ENCODE measurements around the gene NFATC2.

NFATC2 gene

GRCh38 chr20:51586005-51586440 is 43.5 kb upstream of the NFATC2 start:
- no peaks in the 10 kb centered on the region for H3K9me3 ChIP-seq (ENCODE audit: insufficient read depth, low read length)
- H3K4me1 ChIP-seq (ENCODE audit: low read length) = peaks cover 3% of the 10 kb centered on the region
- no peaks in the 10 kb centered on the region for H3K79me2 ChIP-seq (ENCODE audit: low read length)
- TF ChIP-seq CTCF (IDR thresholded peaks at IDR 0.05; ENCODE audit: low read depth, low read length) (no peak), EZH2phosphoT487 (IDR thresholded peaks at IDR 0.05; ENCODE audit: low read depth) (no peak)
- H2AFZ ChIP-seq (ENCODE audit: low read depth, low read length) = no peak overlapping the region
- no peak overlapping the region for H3K9ac ChIP-seq (ENCODE audit: low read length)
- no peak overlapping the region for H3K27ac ChIP-seq (ENCODE audit: low read length)
- no peaks in the 10 kb centered on the region for H4K20me1 ChIP-seq (ENCODE audit: insufficient read depth, low read length)
- H3K36me3 ChIP-seq (replicated peaks; ENCODE audit: low read depth, low read length) = no peaks in the 10 kb centered on the region
- H3K27me3 ChIP-seq (ENCODE audit: low read depth, low read length) = no peaks in the 10 kb centered on the region
- H3K4me3 ChIP-seq (ENCODE audit: low read length) = no peak overlapping the region
- no peak overlapping the region for H3K4me2 ChIP-seq (ENCODE audit: low read length)

GRCh38 chr20:51585148-51585547 is 42.6 kb upstream of the NFATC2 start:
- no peak overlapping the region for H3K27ac ChIP-seq (ENCODE audit: low read length)
- H3K79me2 ChIP-seq (ENCODE audit: low read length) = no peaks in the 10 kb centered on the region
- H3K9me3 ChIP-seq (ENCODE audit: insufficient read depth, low read length) = no peaks in the 10 kb centered on the region
- H3K9ac ChIP-seq (ENCODE audit: low read length) = no peak overlapping the region
- no peak overlapping the region for H3K4me2 ChIP-seq (ENCODE audit: low read length)
- no peaks in the 10 kb centered on the region for H4K20me1 ChIP-seq (ENCODE audit: insufficient read depth, low read length)
- no peaks in the 10 kb centered on the region for H3K27me3 ChIP-seq (ENCODE audit: low read depth, low read length)
- no peak overlapping the region for H2AFZ ChIP-seq (ENCODE audit: low read depth, low read length)
- peaks cover 9% of the 10 kb centered on the region for H3K4me1 ChIP-seq (ENCODE audit: low read length)
- no peaks in the 10 kb centered on the region for H3K36me3 ChIP-seq (replicated peaks; ENCODE audit: low read depth, low read length)
- no peak overlapping the region for H3K4me3 ChIP-seq (ENCODE audit: low read length)
- TF ChIP-seq CTCF (IDR thresholded peaks at IDR 0.05; ENCODE audit: low read depth, low read length) (no peak), EZH2phosphoT487 (IDR thresholded peaks at IDR 0.05; ENCODE audit: low read depth) (no peak)

- no peak overlapping the region for H3K27ac ChIP-seq (ENCODE audit: low read length)
- no peak overlapping the region for H3K9ac ChIP-seq (ENCODE audit: low read length)
- H3K79me2 ChIP-seq (ENCODE audit: low read length) = no peaks in the 10 kb centered on the region
- H3K4me2 ChIP-seq (ENCODE audit: low read length) = no peak overlapping the region
- no peaks in the 10 kb centered on the region for H3K27me3 ChIP-seq (ENCODE audit: low read depth, low read length)
- peaks cover 9% of the 10 kb centered on the region for H3K4me1 ChIP-seq (ENCODE audit: low read length)
- TF ChIP-seq EZH2phosphoT487 (IDR thresholded peaks at IDR 0.05; ENCODE audit: low read depth) = no peak
- TF ChIP-seq CTCF (IDR thresholded peaks at IDR 0.05; ENCODE audit: low read depth, low read length) = no peak
- no peaks in the 10 kb centered on the region for H4K20me1 ChIP-seq (ENCODE audit: insufficient read depth, low read length)
- H3K9me3 ChIP-seq (ENCODE audit: insufficient read depth, low read length) = no peaks in the 10 kb centered on the region
- H3K36me3 ChIP-seq (replicated peaks; ENCODE audit: low read depth, low read length) = no peaks in the 10 kb centered on the region
- H2AFZ ChIP-seq (ENCODE audit: low read depth, low read length) = no peak overlapping the region
- no peak overlapping the region for H3K4me3 ChIP-seq (ENCODE audit: low read length)
These were observed 42.2 kb upstream of the NFATC2 start for GRCh38 chr20:51584737-51585136.

GRCh38 chr20:51584116-51584515 is 41.6 kb upstream of the NFATC2 start:
- H3K27me3 ChIP-seq (ENCODE audit: low read depth, low read length) = no peaks in the 10 kb centered on the region
- H3K79me2 ChIP-seq (ENCODE audit: low read length) = no peaks in the 10 kb centered on the region
- no peak overlapping the region for H3K4me2 ChIP-seq (ENCODE audit: low read length)
- no peak overlapping the region for H3K4me3 ChIP-seq (ENCODE audit: low read length)
- H3K36me3 ChIP-seq (replicated peaks; ENCODE audit: low read depth, low read length) = no peaks in the 10 kb centered on the region
- no peak overlapping the region for H3K27ac ChIP-seq (ENCODE audit: low read length)
- no peak overlapping the region for H3K9ac ChIP-seq (ENCODE audit: low read length)
- H3K4me1 ChIP-seq (ENCODE audit: low read length) = peaks cover 9% of the 10 kb centered on the region
- H4K20me1 ChIP-seq (ENCODE audit: insufficient read depth, low read length) = no peaks in the 10 kb centered on the region
- no peak overlapping the region for H2AFZ ChIP-seq (ENCODE audit: low read depth, low read length)
- no peaks in the 10 kb centered on the region for H3K9me3 ChIP-seq (ENCODE audit: insufficient read depth, low read length)
- no peak for TF ChIP-seq CTCF (IDR thresholded peaks at IDR 0.05; ENCODE audit: low read depth, low read length)
- TF ChIP-seq EZH2phosphoT487 (IDR thresholded peaks at IDR 0.05; ENCODE audit: low read depth) = no peak

Data from OCI-LY3 (cell line).